ENCODE data around the gene DERA.
"Not testable (repeated sequence)": the region's sequence is repeated elsewhere in the genome, so short reads cannot be mapped to it uniquely, and the experiment has no call there.

The DERA gene

GRCh38 chr12:15956010-15956409 lies 44.9 kb downstream of the DERA start:
- H3K9me3 ChIP-seq (ENCODE audit: control insufficient read depth in 2 of 2, low read length in 2 of 2) = no peaks in the 10 kb centered on the region
- H3K9ac ChIP-seq (ENCODE audit: low read depth in 1 of 2, low read length in 2 of 2) = no peak overlapping the region
- H3K4me3 ChIP-seq (ENCODE audit: low read length in 2 of 2) = no peak overlapping the region
- no peak overlapping the region for H3K27ac ChIP-seq (ENCODE audit: low read depth in 2 of 2, low read length in 2 of 2)
- H3K27me3 ChIP-seq (ENCODE audit: control insufficient read depth in 2 of 2, insufficient read depth in 2 of 2, low read length in 2 of 2) = no peaks in the 10 kb centered on the region
- H3K4me1 ChIP-seq (ENCODE audit: control insufficient read depth in 2 of 2, insufficient read depth in 2 of 2, low read length in 2 of 2) = no peaks in the 10 kb centered on the region
- H3K36me3 ChIP-seq (ENCODE audit: control insufficient read depth in 2 of 2, insufficient read depth in 2 of 2, low read length in 2 of 2) = peaks cover 15% of the 10 kb centered on the region in 2 donors

- no peaks in the 10 kb centered on the region for H3K4me1 ChIP-seq (ENCODE audit: control insufficient read depth in 2 of 2, insufficient read depth in 2 of 2, low read length in 2 of 2)
Observed at GRCh38 chr12:15956413-15957185, 45.5 kb downstream of the DERA start.

GRCh38 chr12:15962760-15963159 lies 51.6 kb downstream of the DERA start:
- Histone ChIP-seq H3K9ac (ENCODE audit: low read depth in 1 of 2, low read length in 2 of 2) (no peak overlapping the region), H3K36me3 (ENCODE audit: control insufficient read depth in 2 of 2, insufficient read depth in 2 of 2, low read length in 2 of 2) (peaks cover 35 to 44% of the 10 kb centered on the region in 2 donors)

More at GRCh38 chr12:15956413-15957185, 45.5 kb downstream of the DERA start:
- Histone ChIP-seq H3K27ac (ENCODE audit: low read depth in 2 of 2, low read length in 2 of 2) (no peak overlapping the region), H3K9me3 (ENCODE audit: control insufficient read depth in 2 of 2, low read length in 2 of 2) (no peaks in the 10 kb centered on the region), H3K27me3 (ENCODE audit: control insufficient read depth in 2 of 2, insufficient read depth in 2 of 2, low read length in 2 of 2) (no peaks in the 10 kb centered on the region), H3K36me3 (ENCODE audit: control insufficient read depth in 2 of 2, insufficient read depth in 2 of 2, low read length in 2 of 2) (peaks cover 17 to 18% of the 10 kb centered on the region in 2 donors), H3K9ac (ENCODE audit: low read depth in 1 of 2, low read length in 2 of 2) (no peak overlapping the region), H3K4me3 (ENCODE audit: low read length in 2 of 2) (no peak overlapping the region)

GRCh38 chr12:15963271-15963670 lies 52.1 kb downstream of the DERA start:
- no peak overlapping the region for H3K4me3 ChIP-seq (ENCODE audit: low read length in 2 of 2)
- no peaks in the 10 kb centered on the region for H3K4me1 ChIP-seq (ENCODE audit: control insufficient read depth in 2 of 2, insufficient read depth in 2 of 2, low read length in 2 of 2)
- H3K9me3 ChIP-seq (ENCODE audit: control insufficient read depth in 2 of 2, low read length in 2 of 2) = no peaks in the 10 kb centered on the region
- H3K27ac ChIP-seq (ENCODE audit: low read depth in 2 of 2, low read length in 2 of 2) = no peak overlapping the region
- peaks cover 34 to 41% of the 10 kb centered on the region in 2 donors for H3K36me3 ChIP-seq (ENCODE audit: control insufficient read depth in 2 of 2, insufficient read depth in 2 of 2, low read length in 2 of 2)
- H3K9ac ChIP-seq (ENCODE audit: low read depth in 1 of 2, low read length in 2 of 2) = no peak overlapping the region
- H3K27me3 ChIP-seq (ENCODE audit: control insufficient read depth in 2 of 2, insufficient read depth in 2 of 2, low read length in 2 of 2) = no peaks in the 10 kb centered on the region

More at GRCh38 chr12:15962760-15963159, 51.6 kb downstream of the DERA start:
- Histone ChIP-seq H3K4me3 (ENCODE audit: low read length in 2 of 2) (no peak overlapping the region), H3K4me1 (ENCODE audit: control insufficient read depth in 2 of 2, insufficient read depth in 2 of 2, low read length in 2 of 2) (no peaks in the 10 kb centered on the region), H3K27me3 (ENCODE audit: control insufficient read depth in 2 of 2, insufficient read depth in 2 of 2, low read length in 2 of 2) (no peaks in the 10 kb centered on the region), H3K9me3 (ENCODE audit: control insufficient read depth in 2 of 2, low read length in 2 of 2) (no peaks in the 10 kb centered on the region), H3K27ac (ENCODE audit: low read depth in 2 of 2, low read length in 2 of 2) (no peak overlapping the region)

- H3K9me3 ChIP-seq (ENCODE audit: control insufficient read depth in 2 of 2, low read length in 2 of 2) = no peaks in the 10 kb centered on the region
- H3K27ac ChIP-seq (ENCODE audit: low read depth in 2 of 2, low read length in 2 of 2) = no peak overlapping the region
- no peak overlapping the region for H3K9ac ChIP-seq (ENCODE audit: low read depth in 1 of 2, low read length in 2 of 2)
- no peak overlapping the region for H3K4me3 ChIP-seq (ENCODE audit: low read length in 2 of 2)
- H3K27me3 ChIP-seq (ENCODE audit: control insufficient read depth in 2 of 2, insufficient read depth in 2 of 2, low read length in 2 of 2) = no peaks in the 10 kb centered on the region
- H3K4me1 ChIP-seq (ENCODE audit: control insufficient read depth in 2 of 2, insufficient read depth in 2 of 2, low read length in 2 of 2) = no peaks in the 10 kb centered on the region
- H3K36me3 ChIP-seq (ENCODE audit: control insufficient read depth in 2 of 2, insufficient read depth in 2 of 2, low read length in 2 of 2) = peaks cover 29 to 36% of the 10 kb centered on the region in 2 donors
Observed at GRCh38 chr12:15966426-15966825, 55.3 kb downstream of the DERA start.

GRCh38 chr12:15967053-15967452 lies 55.9 kb downstream of the DERA start:
- H3K4me3 ChIP-seq (ENCODE audit: low read length in 2 of 2); H3K27me3 ChIP-seq (ENCODE audit: control insufficient read depth in 2 of 2, insufficient read depth in 2 of 2, low read length in 2 of 2); H3K4me1 ChIP-seq (ENCODE audit: control insufficient read depth in 2 of 2, insufficient read depth in 2 of 2, low read length in 2 of 2); H3K9me3 ChIP-seq (ENCODE audit: control insufficient read depth in 2 of 2, low read length in 2 of 2); H3K9ac ChIP-seq (ENCODE audit: low read depth in 1 of 2, low read length in 2 of 2); H3K27ac ChIP-seq (ENCODE audit: low read depth in 2 of 2, low read length in 2 of 2): not testable (repeated sequence)
- H3K36me3 ChIP-seq (ENCODE audit: control insufficient read depth in 2 of 2, insufficient read depth in 2 of 2, low read length in 2 of 2) = peaks cover 32 to 34% of the 10 kb centered on the region in 2 donors

GRCh38 chr12:15971211-15971610 lies 60.1 kb downstream of the DERA start:
- Histone ChIP-seq H3K36me3 (ENCODE audit: control insufficient read depth in 2 of 2, insufficient read depth in 2 of 2, low read length in 2 of 2) (peaks cover 21 to 31% of the 10 kb centered on the region in 2 donors), H3K4me3 (ENCODE audit: low read length in 2 of 2) (no peak overlapping the region), H3K27ac (ENCODE audit: low read depth in 2 of 2, low read length in 2 of 2) (no peak overlapping the region), H3K9ac (ENCODE audit: low read depth in 1 of 2, low read length in 2 of 2) (no peak overlapping the region), H3K9me3 (ENCODE audit: control insufficient read depth in 2 of 2, low read length in 2 of 2) (no peaks in the 10 kb centered on the region), H3K27me3 (ENCODE audit: control insufficient read depth in 2 of 2, insufficient read depth in 2 of 2, low read length in 2 of 2) (no peaks in the 10 kb centered on the region), H3K4me1 (ENCODE audit: control insufficient read depth in 2 of 2, insufficient read depth in 2 of 2, low read length in 2 of 2) (no peaks in the 10 kb centered on the region)

GRCh38 chr12:15972894-15973293 lies 61.8 kb downstream of the DERA start:
- Histone ChIP-seq H3K27me3 (ENCODE audit: control insufficient read depth in 2 of 2, insufficient read depth in 2 of 2, low read length in 2 of 2) (no peaks in the 10 kb centered on the region), H3K9ac (ENCODE audit: low read depth in 1 of 2, low read length in 2 of 2) (no peak overlapping the region), H3K36me3 (ENCODE audit: control insufficient read depth in 2 of 2, insufficient read depth in 2 of 2, low read length in 2 of 2) (peaks cover 15 to 30% of the 10 kb centered on the region in 2 donors), H3K9me3 (ENCODE audit: control insufficient read depth in 2 of 2, low read length in 2 of 2) (no peaks in the 10 kb centered on the region), H3K4me3 (ENCODE audit: low read length in 2 of 2) (no peak overlapping the region), H3K4me1 (ENCODE audit: control insufficient read depth in 2 of 2, insufficient read depth in 2 of 2, low read length in 2 of 2) (peaks cover 0 to under 1% of the 10 kb centered on the region in 2 donors), H3K27ac (ENCODE audit: low read depth in 2 of 2, low read length in 2 of 2) (no peak overlapping the region)

GRCh38 chr12:15977999-15978951 lies 67.1 kb downstream of the DERA start:
- Histone ChIP-seq H3K9ac (ENCODE audit: low read depth in 1 of 2, low read length in 2 of 2) (no peak overlapping the region), H3K27ac (ENCODE audit: low read depth in 2 of 2, low read length in 2 of 2) (no peak overlapping the region), H3K4me1 (ENCODE audit: control insufficient read depth in 2 of 2, insufficient read depth in 2 of 2, low read length in 2 of 2) (peaks cover 0 to 21% of the 10 kb centered on the region in 2 donors), H3K4me3 (ENCODE audit: low read length in 2 of 2) (no peak overlapping the region), H3K36me3 (ENCODE audit: control insufficient read depth in 2 of 2, insufficient read depth in 2 of 2, low read length in 2 of 2) (peaks cover 5 to 6% of the 10 kb centered on the region in 2 donors), H3K27me3 (ENCODE audit: control insufficient read depth in 2 of 2, insufficient read depth in 2 of 2, low read length in 2 of 2) (no peaks in the 10 kb centered on the region), H3K9me3 (ENCODE audit: control insufficient read depth in 2 of 2, low read length in 2 of 2) (no peaks in the 10 kb centered on the region)
